ACC112 (cell line): Measurements from ENCODE around the gene EBF3.

ENCODE experiments used
- H2AFZ ChIP-seq: fragments of 200-600 bp; sonication (generic); one replicate; pipeline ENCODE4 v1.6.0; 2017; ENCODE audit warnings: antibody characterized with exemption, low read length; ENCODE audit not compliant: unreplicated experiment
- H3K27ac ChIP-seq: fragments of 200-600 bp; sonication (generic); 2 replicates; pipeline ENCODE4 v1.5.1; 2014; ENCODE audit warnings: low read depth, mild to moderate bottlenecking, antibody characterized with exemption, low read length, moderate library complexity
- H3K27me3 ChIP-seq: fragments of 200-600 bp; sonication (generic); 2 replicates; pipeline ENCODE4 v1.6.1; 2014; ENCODE audit warnings: mild to moderate bottlenecking, antibody characterized with exemption, low read length, moderate library complexity, mixed read lengths; ENCODE audit not compliant: insufficient read depth
- H3K36me3 ChIP-seq: fragments of 200-600 bp; sonication (generic); 2 replicates; pipeline ENCODE4 v1.6.1; 2016; ENCODE audit warnings: mild to moderate bottlenecking, antibody characterized with exemption, low read length, moderate library complexity, mixed read lengths; ENCODE audit not compliant: insufficient read depth
- H3K4me1 ChIP-seq: fragments of 200-600 bp; sonication (generic); one replicate; pipeline ENCODE4 v1.6.1; 2016; ENCODE audit warnings: low read length, mixed read lengths; ENCODE audit not compliant: insufficient read depth, unreplicated experiment, control insufficient read depth
- H3K4me3 ChIP-seq: fragments of 200-600 bp; sonication (generic); 2 replicates; pipeline ENCODE4 v1.5.1; 2014; ENCODE audit warnings: mild to moderate bottlenecking, low read depth, low read length
- H3K79me2 ChIP-seq: fragments of 200-600 bp; sonication (generic); one replicate; pipeline ENCODE4 v1.6.0; 2016; ENCODE audit warnings: low read length; ENCODE audit not compliant: control insufficient read depth, unreplicated experiment, insufficient read depth

The EBF3 gene

GRCh38 chr10:129901389-129902006, 62.6 kb downstream of the EBF3 start:
- Histone ChIP-seq H3K36me3 (no peaks in the 10 kb centered on the region), H3K27ac (no peak overlapping the region), H3K79me2 (peaks cover 3% of the 10 kb centered on the region), H3K4me3 (no peak overlapping the region), H3K4me1 (no peaks in the 10 kb centered on the region), H3K27me3 (no peaks in the 10 kb centered on the region), H2AFZ (no peak overlapping the region)

- Histone ChIP-seq H3K4me1 (no peaks in the 10 kb centered on the region), H3K79me2 (peaks cover 3% of the 10 kb centered on the region), H2AFZ (no peak overlapping the region), H3K4me3 (no peak overlapping the region), H3K27me3 (no peaks in the 10 kb centered on the region), H3K36me3 (no peaks in the 10 kb centered on the region), H3K27ac (no peak overlapping the region)
Observed at GRCh38 chr10:129900825-129901224, 63.2 kb downstream of the EBF3 start.

GRCh38 chr10:129899276-129900130, 64.6 kb downstream of the EBF3 start:
- Histone ChIP-seq H3K79me2 (no peaks in the 10 kb centered on the region), H3K36me3 (no peaks in the 10 kb centered on the region), H3K27me3 (no peaks in the 10 kb centered on the region), H3K27ac (no peak overlapping the region), H3K4me1 (no peaks in the 10 kb centered on the region), H3K4me3 (no peak overlapping the region), H2AFZ (no peak overlapping the region)

GRCh38 chr10:129898706-129899268, 65.3 kb downstream of the EBF3 start:
- H3K36me3 ChIP-seq: no peaks in the 10 kb centered on the region
- no peak overlapping the region for H3K27ac ChIP-seq
- H3K4me1 ChIP-seq: no peaks in the 10 kb centered on the region
- no peaks in the 10 kb centered on the region for H3K79me2 ChIP-seq
- H3K4me3 ChIP-seq: no peak overlapping the region
- no peaks in the 10 kb centered on the region for H3K27me3 ChIP-seq
- no peak overlapping the region for H2AFZ ChIP-seq

GRCh38 chr10:129897871-129898626, 66.0 kb downstream of the EBF3 start:
- H3K27me3 ChIP-seq: no peaks in the 10 kb centered on the region
- H3K27ac ChIP-seq: no peak overlapping the region
- no peaks in the 10 kb centered on the region for H3K4me1 ChIP-seq
- no peaks in the 10 kb centered on the region for H3K79me2 ChIP-seq
- H2AFZ ChIP-seq: no peak overlapping the region
- no peak overlapping the region for H3K4me3 ChIP-seq
- H3K36me3 ChIP-seq: no peaks in the 10 kb centered on the region

- Histone ChIP-seq H3K79me2 (no peaks in the 10 kb centered on the region), H3K4me3 (no peak overlapping the region), H3K27me3 (no peaks in the 10 kb centered on the region), H3K4me1 (no peaks in the 10 kb centered on the region), H3K36me3 (no peaks in the 10 kb centered on the region), H2AFZ (no peak overlapping the region), H3K27ac (no peak overlapping the region)
Observed at GRCh38 chr10:129896860-129897200, 67.2 kb downstream of the EBF3 start.

- Histone ChIP-seq H3K4me3 (no peak overlapping the region), H3K27ac (no peak overlapping the region), H3K36me3 (no peaks in the 10 kb centered on the region), H2AFZ (no peak overlapping the region), H3K27me3 (no peaks in the 10 kb centered on the region), H3K4me1 (no peaks in the 10 kb centered on the region), H3K79me2 (no peaks in the 10 kb centered on the region)
Observed at GRCh38 chr10:129896136-129896859, 67.8 kb downstream of the EBF3 start.

- Histone ChIP-seq H2AFZ (no peak overlapping the region), H3K27ac (no peak overlapping the region), H3K79me2 (no peaks in the 10 kb centered on the region), H3K4me3 (no peak overlapping the region), H3K27me3 (no peaks in the 10 kb centered on the region), H3K36me3 (no peaks in the 10 kb centered on the region), H3K4me1 (no peaks in the 10 kb centered on the region)
Observed at GRCh38 chr10:129895811-129896135, 68.3 kb downstream of the EBF3 start.

GRCh38 chr10:129894698-129895097, 69.4 kb downstream of the EBF3 start:
- Histone ChIP-seq H3K36me3 (no peaks in the 10 kb centered on the region), H3K4me3 (no peak overlapping the region), H3K27me3 (no peaks in the 10 kb centered on the region), H3K27ac (no peak overlapping the region), H3K4me1 (no peaks in the 10 kb centered on the region), H3K79me2 (no peaks in the 10 kb centered on the region), H2AFZ (no peak overlapping the region)
